ENCODE results near the gene NDUFA3.
A peak's percentile ranks its signal among the peaks of the same experiment; 100 is the strongest.

GRCh38 chr19:54102421-54103169 is at the start of gene NDUFA3:
- no peak for TF ChIP-seq FOXP2 (optimal IDR thresholded peaks at IDR 0.05; ENCODE audit: control extremely low read depth, extremely low read length, insufficient read depth)
- TF ChIP-seq POLR2AphosphoS5 (IDR thresholded peaks at IDR 0.05; ENCODE audit: borderline replicate concordance, low read depth, low read length): peak; percentile 97
